Panc1 (cell line): ENCODE data around the gene MACROD2.

Experiments
- CTCF ChIP-seq: fragments of 450-650 bp; IDR thresholded peaks from 2 replicates; pipeline ENCODE4 v1.5.1; 2017; ENCODE audit warnings: mild to moderate bottlenecking
- POLR2AphosphoS5 ChIP-seq: IDR thresholded peaks from 2 replicates; pipeline ENCODE4 v1.6.1; 2012; ENCODE audit warnings: mild to moderate bottlenecking, low read depth, low read length, moderate library complexity

DNA sequence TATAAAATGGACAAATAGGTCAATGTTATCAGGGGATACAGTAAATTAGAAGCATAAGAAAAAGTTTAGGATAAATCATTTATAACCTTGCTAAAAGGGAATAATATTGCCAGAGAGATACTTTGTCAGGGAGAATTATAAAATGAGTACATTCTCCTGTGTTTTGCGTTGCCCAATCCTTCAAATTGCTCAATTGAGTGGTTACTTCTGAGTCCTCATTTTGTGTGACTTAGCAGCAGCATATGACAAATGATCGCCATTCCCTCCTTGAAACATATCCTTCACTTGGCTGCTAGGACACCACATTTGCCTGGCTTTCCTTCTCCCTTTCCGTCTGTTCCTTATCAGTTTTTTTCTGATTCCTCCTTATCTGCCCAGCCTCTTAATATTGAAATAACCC is 448.8 kb downstream of the MACROD2 start:
- TF ChIP-seq CTCF = no peak
- no peak for TF ChIP-seq POLR2AphosphoS5
